K562 treated with DMSO at 1 percent for 12 hours (cell line): Measurements from ENCODE around the gene PFN2. TPM values are rescaled to one million over a fixed set of nuclear protein-coding genes. Genes with fewer than 3 reads are reported as not detected.

Experiments
- total RNA-seq: library from RNA; unstranded; fragments of 300-600 nt; gene quantifications from 2 replicates; pipeline ENCODE4 v1.2.3, GENCODE V29; 2022; ENCODE audit not compliant: insufficient read depth

Gene PFN2, protein sequence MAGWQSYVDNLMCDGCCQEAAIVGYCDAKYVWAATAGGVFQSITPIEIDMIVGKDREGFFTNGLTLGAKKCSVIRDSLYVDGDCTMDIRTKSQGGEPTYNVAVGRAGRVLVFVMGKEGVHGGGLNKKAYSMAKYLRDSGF
- 0.55 TPM in 1 of 2 replicates, not detected in the other for total RNA-seq

GRCh38 chr3:149970716-149971402 lies at the start of gene PFN2:
Gene PFN2 (minus strand): TSS chr3:149970895. CDS start chr3:149970856, 39 bp downstream.

Other genes with a start within 250 kb of the PFN2 start
- 11.2 and 24.2 TPM in 2 replicates for gene COMMD2, start 218.4 kb downstream of the PFN2 start, total RNA-seq
- not detected in 2 replicates for gene ANKUB1, start 178.3 kb downstream of the PFN2 start, total RNA-seq
- gene RNF13, start 157.7 kb downstream of the PFN2 start, total RNA-seq: 10.3 and 19.3 TPM in 2 replicates